Left ventricle myocardium inferior (tissue), 1 donor: ENCODE results near the gene RTRAF. TPM values are rescaled to one million over a fixed set of nuclear protein-coding genes. Genes with fewer than 3 reads are reported as not detected.

Experiments used
- DNase-seq: peaks from one replicate; pipeline ENCODE4 v3.0.0-alpha.2; 2020
- H3K27ac ChIP-seq: fragments of 200-600 bp; replicated peaks from 2 replicates; pipeline ENCODE4 v1.8.0; 2021
- H3K27me3 ChIP-seq: fragments of 200-600 bp; 2 replicates; pipeline ENCODE4 v1.8.0; 2021; ENCODE audit warnings: low read depth
- H3K36me3 ChIP-seq: fragments of 200-600 bp; 2 replicates; pipeline ENCODE4 v1.8.0; 2021
- H3K4me1 ChIP-seq: fragments of 200-600 bp; 2 replicates; pipeline ENCODE4 v1.8.0; 2021
- H3K4me3 ChIP-seq: fragments of 200-600 bp; 2 replicates; pipeline ENCODE4 v1.8.0; 2021; ENCODE audit warnings: mild to moderate bottlenecking, moderate library complexity
- H3K9me3 ChIP-seq: fragments of 200-600 bp; replicated peaks from 2 replicates; pipeline ENCODE4 v1.8.0; 2021
- CTCF ChIP-seq: fragments of 200-600 bp; IDR thresholded peaks from 2 replicates; pipeline ENCODE4 v1.8.0; 2021; ENCODE audit warnings: antibody characterized with exemption, mild to moderate bottlenecking, borderline replicate concordance
- intact Hi-C: fragments of 100-400 bp; cut with micrococcal nuclease; formaldehyde crosslinking; loops from one replicate; pipeline ENCODE4 v1.11.0; 2022
- total RNA-seq: library from RNA; stranded (reverse); fragmentation: NEBNext Ultra II Directional; extraction: Animal tissue kit (Norgen Biotek cat#: 25700); gene quantifications from one replicate; pipeline ENCODE4 v1.2.1, GENCODE V29; 2021
- donor health status: DM: no; HTN: yes; CAD: no; lungs with severe emphysema.

RTRAF gene
- total RNA-seq, 1 donor from 2014 or later = 237 TPM

DNA sequence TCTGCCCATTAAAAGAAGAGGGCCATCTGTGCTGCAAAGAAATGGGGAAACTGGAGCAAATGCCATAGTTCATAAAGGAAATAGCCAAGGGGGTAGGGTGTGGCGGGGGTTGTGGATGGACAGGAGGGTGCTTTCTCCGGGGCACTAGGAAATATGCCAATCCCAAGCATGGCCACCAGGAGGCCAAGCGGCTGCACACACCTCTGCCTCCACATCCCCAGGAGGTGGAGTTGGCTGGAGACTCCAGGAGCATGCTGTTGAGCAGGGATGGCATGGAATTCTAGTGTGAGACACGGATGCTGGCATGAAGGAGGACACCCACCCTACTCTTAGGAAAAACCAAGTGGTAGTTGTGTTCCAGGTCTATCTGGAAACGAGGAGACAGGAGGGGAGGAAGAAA, 54.3 kb downstream of the RTRAF start:
- H3K4me3 ChIP-seq = no peak overlapping the region
- intact Hi-C loops = no loop called here
- H3K9me3 ChIP-seq = no peaks in the 10 kb centered on the region
- peak; percentile 71 for TF ChIP-seq CTCF
- no peaks in the 10 kb centered on the region for H3K27me3 ChIP-seq
- H3K36me3 ChIP-seq = peaks cover 39% of the 10 kb centered on the region
- H3K27ac ChIP-seq = peak overlapping the region; percentile 47
- H3K4me1 ChIP-seq = peaks cover 64% of the 10 kb centered on the region
- no peak for DNase-seq

DNA sequence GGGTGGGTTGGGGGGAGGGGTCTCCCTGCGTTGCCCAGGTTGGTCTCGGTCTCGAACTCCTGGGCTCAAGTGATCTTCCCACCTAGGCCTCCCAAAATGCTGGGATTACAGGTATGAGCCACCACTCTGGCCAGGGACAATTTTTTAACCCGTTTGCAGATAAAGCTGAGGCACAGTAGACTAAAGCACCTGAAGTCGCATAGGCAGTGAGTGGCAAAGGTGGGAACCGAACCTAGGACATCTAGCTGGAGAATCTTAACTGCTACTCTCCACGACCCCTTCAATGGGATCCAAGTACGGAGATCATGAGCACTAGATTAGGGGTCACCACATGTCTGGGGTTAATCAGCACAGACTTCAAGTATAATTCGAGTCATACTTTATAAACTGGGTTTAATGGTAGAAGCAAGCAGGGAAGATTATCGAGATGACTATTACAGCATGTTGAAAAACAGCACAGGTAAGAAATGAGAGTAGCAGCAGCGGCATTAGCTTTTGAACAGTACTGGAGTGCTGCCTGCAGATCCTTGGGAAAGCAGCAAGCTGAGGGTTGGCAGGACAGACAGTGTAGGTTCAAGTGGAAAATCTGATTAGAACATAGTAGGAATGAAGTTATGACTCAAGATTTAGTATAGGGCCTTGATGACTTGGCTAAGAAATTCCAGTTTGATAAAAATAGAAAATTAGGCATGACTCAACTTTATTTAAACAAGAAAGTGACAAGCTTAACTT, 55.6 kb downstream of the RTRAF start:
- Histone ChIP-seq H3K36me3 (peaks cover 26% of the 10 kb centered on the region), H3K4me1 (peaks cover 77% of the 10 kb centered on the region), H3K27me3 (no peaks in the 10 kb centered on the region), H3K4me3 (no peak overlapping the region), H3K9me3 (no peaks in the 10 kb centered on the region), H3K27ac (peak overlapping the region; percentile 86)
- no peak for TF ChIP-seq CTCF
- intact Hi-C loops = no loop called here
- no peak for DNase-seq

DNA sequence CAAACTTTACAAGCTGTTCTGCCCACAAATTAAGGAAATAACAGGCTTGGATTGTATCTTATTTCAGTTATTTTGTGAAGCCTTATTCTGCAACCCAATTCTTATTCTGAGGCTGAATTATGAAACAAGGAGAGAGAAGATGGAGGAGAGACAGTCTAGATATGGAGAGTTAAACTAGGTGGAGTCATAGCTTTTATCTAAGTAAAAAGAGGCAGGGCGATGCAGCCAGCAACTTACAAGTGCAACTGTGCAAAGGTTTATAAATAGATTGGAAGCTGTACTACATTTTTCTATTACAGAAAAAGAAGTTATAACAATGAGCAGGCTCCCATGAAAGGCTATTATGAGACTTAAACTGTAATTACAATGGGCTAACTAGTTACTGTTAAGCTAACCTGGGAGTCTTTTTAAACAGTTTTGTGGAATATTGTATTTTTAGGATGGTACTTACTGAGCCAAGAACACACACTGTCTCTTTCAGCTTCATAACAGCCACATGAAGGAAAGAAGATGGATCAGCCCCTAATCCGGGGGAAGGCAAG, 57.1 kb downstream of the RTRAF start:
- Histone ChIP-seq H3K4me1 (peaks cover 92% of the 10 kb centered on the region), H3K36me3 (peaks cover 11% of the 10 kb centered on the region)
- TF ChIP-seq CTCF = no peak

GRCh38 chr14:52048116-52048515, 58.8 kb downstream of the RTRAF start:
- peaks cover 2% of the 10 kb centered on the region for H3K36me3 ChIP-seq
- peak overlapping the region; percentile 86 for H3K27ac ChIP-seq
- intact Hi-C loops = no loop called here

More for the DNA sequence above, 57.1 kb downstream of the RTRAF start:
- intact Hi-C loops = no loop called here
- Histone ChIP-seq H3K27ac (peak overlapping the region; percentile 86), H3K9me3 (no peaks in the 10 kb centered on the region), H3K4me3 (peak overlapping the region; percentile 33), H3K27me3 (no peaks in the 10 kb centered on the region)
- DNase-seq = no peak

DNA sequence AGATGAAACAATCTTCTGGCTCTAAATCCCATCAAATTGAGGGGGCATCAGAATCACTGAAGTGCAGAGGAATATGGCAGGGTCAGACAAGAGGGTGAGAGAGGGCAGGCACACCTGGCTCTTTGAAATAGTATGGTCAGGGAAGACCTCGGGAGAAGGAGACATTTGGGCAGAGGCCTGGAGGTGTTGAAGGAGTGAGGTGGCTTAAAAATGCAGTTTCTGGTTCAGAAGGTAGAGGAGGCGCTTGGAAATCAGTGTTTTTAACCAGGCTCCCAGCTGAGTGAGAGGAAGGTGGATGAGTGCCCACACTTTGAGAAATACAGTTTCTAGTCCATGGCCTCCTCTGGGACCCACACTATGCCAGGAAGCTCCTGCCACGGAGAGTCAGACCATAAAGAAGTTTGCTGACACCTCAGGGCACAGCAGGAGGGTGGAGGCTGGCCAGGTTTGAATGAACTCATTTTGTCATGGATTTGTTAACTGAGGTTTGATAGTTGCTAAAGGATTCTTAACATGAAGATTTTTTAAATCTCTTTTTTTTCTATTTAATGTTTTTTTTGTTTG, 59.4 kb downstream of the RTRAF start:
- intact Hi-C loops = no loop called here
- Histone ChIP-seq H3K4me3 (no peak overlapping the region), H3K27me3 (no peaks in the 10 kb centered on the region), H3K36me3 (peaks cover 8% of the 10 kb centered on the region), H3K27ac (peak overlapping the region; percentile 86), H3K4me1 (peaks cover 96% of the 10 kb centered on the region), H3K9me3 (no peaks in the 10 kb centered on the region)
- DNase-seq = no peak
- TF ChIP-seq CTCF = no peak

More at GRCh38 chr14:52048116-52048515, 58.8 kb downstream of the RTRAF start:
- Histone ChIP-seq H3K9me3 (no peaks in the 10 kb centered on the region), H3K4me3 (no peak overlapping the region), H3K4me1 (peaks cover 96% of the 10 kb centered on the region), H3K27me3 (no peaks in the 10 kb centered on the region)
- TF ChIP-seq CTCF = no peak
- no peak for DNase-seq
